ENCODE results near the gene NSL1.
A peak's percentile ranks its signal among the peaks of the same experiment; 100 is the strongest.

NSL1 gene

DNA sequence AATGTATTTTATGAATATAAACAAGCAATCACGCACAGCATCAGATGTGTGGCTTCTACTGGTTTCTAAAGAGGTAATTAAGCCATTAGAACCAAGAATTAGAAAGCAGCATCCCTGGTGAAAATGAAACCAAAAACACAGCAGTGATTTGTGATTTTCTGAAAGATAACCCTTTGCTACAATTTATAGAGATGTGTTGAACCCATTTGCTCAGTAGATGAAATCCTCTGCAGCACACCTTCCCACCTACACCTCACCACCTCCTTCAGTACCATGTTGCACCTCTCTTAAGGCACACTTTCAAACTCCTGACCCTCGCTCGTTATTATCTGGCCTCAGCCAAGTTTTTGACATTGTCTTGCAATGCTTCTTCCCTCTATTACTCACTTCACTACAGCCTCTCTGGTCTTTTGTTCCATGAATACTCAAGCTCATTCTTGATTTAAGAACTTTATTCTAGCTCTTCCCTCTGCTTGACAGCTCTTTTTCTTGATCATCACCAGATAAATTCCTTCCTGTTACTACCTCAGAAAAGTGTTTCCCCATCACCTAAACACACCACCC lies 38.6 kb downstream of the NSL1 start:
- Histone ChIP-seq H3K4me3 (ENCODE audit: low read length in 2 of 2) (peak overlapping the region in 1 of 2 donors; percentile 16), H3K9me3 (ENCODE audit: control insufficient read depth in 2 of 2, low read length in 2 of 2) (no peaks in the 10 kb centered on the region), H3K27ac (ENCODE audit: low read depth in 2 of 2, low read length in 2 of 2) (peak overlapping the region; percentile 4 to 21), H3K9ac (ENCODE audit: low read depth in 1 of 2, low read length in 2 of 2) (no peak overlapping the region), H3K36me3 (ENCODE audit: control insufficient read depth in 2 of 2, insufficient read depth in 2 of 2, low read length in 2 of 2) (no peaks in the 10 kb centered on the region), H3K4me1 (ENCODE audit: control insufficient read depth in 2 of 2, insufficient read depth in 2 of 2, low read length in 2 of 2) (no peaks in the 10 kb centered on the region), H3K27me3 (ENCODE audit: control insufficient read depth in 2 of 2, insufficient read depth in 2 of 2, low read length in 2 of 2) (no peaks in the 10 kb centered on the region)

DNA sequence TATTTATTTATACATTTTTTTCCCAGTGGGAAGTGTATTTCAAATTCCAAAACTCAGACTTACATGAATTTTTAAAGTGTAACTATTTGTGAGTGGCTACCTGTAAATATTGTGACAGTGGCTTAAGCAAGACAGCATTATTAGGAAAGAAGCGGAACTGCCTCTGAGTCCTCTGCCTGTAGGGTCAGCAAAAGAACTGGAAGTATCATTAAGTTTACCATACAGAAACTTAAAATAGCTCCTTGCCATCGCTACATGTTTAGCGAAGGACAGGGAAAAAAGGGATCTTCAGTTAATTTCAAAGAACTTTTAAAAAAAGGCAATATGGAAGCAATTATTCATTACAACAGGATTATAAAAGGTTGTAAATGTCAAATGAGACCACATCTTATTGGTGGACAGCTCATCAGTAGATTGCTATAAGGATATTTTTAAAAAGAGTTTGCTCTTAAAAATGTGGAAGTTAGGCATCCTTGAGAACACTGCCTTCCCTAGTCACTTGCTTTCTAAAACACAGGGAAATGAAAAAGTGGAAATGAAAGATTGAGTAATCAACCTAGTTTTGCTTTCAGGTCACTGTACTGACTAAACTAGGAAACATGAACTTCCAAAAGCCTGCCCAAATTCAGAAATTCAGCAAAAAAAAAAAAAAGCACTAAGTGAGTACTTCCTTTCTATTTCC lies 39.2 kb downstream of the NSL1 start:
- Histone ChIP-seq H3K4me1 (ENCODE audit: control insufficient read depth in 2 of 2, insufficient read depth in 2 of 2, low read length in 2 of 2) (no peaks in the 10 kb centered on the region), H3K4me3 (ENCODE audit: low read length in 2 of 2) (no peak overlapping the region), H3K27ac (ENCODE audit: low read depth in 2 of 2, low read length in 2 of 2) (peak overlapping the region; percentile 4 to 21), H3K27me3 (ENCODE audit: control insufficient read depth in 2 of 2, insufficient read depth in 2 of 2, low read length in 2 of 2) (no peaks in the 10 kb centered on the region), H3K9ac (ENCODE audit: low read depth in 1 of 2, low read length in 2 of 2) (no peak overlapping the region), H3K36me3 (ENCODE audit: control insufficient read depth in 2 of 2, insufficient read depth in 2 of 2, low read length in 2 of 2) (no peaks in the 10 kb centered on the region), H3K9me3 (ENCODE audit: control insufficient read depth in 2 of 2, low read length in 2 of 2) (no peaks in the 10 kb centered on the region)

DNA sequence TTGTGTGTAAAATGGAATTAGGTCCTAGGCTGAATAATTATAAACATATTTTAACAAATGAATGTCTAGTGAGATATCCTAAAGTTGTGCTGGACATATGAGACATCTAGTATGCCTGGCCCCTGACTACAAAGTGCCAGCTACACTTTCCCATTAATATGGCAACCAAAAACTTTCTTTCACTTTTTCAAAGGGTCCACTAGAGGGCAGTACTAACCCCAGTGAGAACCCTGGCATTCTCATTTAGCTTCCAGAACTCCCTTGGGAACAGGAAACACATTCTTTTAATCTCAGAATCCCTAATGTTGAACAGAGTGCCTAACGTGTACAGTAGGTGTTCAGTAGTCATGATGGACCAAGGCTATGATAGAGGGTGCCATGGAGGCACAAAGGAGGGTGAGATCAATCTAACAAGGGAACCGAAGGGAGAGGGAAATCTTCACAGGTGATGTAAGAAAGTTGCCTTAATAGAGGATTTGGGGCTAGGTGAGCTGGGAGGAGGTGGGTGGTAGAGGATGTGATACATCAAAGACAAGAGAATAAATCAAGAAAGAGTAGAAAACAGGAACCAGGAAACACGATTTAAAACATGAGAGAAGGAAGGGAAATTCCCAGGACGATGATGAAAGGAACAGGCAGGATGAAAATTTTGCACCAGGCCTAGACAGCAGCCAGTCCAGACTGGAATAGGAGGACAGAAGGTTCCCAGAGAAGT lies 41.6 kb downstream of the NSL1 start:
- Histone ChIP-seq H3K36me3 (ENCODE audit: control insufficient read depth in 2 of 2, insufficient read depth in 2 of 2, low read length in 2 of 2) (no peaks in the 10 kb centered on the region), H3K4me3 (ENCODE audit: low read length in 2 of 2) (no peak overlapping the region), H3K4me1 (ENCODE audit: control insufficient read depth in 2 of 2, insufficient read depth in 2 of 2, low read length in 2 of 2) (no peaks in the 10 kb centered on the region), H3K27me3 (ENCODE audit: control insufficient read depth in 2 of 2, insufficient read depth in 2 of 2, low read length in 2 of 2) (no peaks in the 10 kb centered on the region), H3K9ac (ENCODE audit: low read depth in 1 of 2, low read length in 2 of 2) (no peak overlapping the region), H3K27ac (ENCODE audit: low read depth in 2 of 2, low read length in 2 of 2) (no peak overlapping the region), H3K9me3 (ENCODE audit: control insufficient read depth in 2 of 2, low read length in 2 of 2) (no peaks in the 10 kb centered on the region)

DNA sequence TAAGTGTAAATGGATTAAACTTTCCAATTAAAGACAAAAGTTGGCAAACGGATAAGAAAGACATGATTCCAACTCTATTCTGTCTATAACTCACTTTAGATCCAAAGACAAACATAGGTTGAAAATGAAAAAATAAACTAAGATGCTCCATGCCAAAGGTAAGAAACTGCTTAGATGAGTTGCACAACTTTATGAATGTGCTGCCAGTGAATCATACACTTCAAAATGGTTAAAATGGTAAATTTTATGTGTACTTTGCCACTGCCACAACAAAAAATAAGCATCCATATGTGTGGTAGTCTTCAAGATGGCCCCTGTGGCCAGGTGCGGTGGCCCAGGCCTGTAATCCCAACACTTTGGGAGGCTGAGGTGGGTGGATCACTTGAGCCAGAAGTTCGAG lies 45.0 kb downstream of the NSL1 start:
- no peak overlapping the region for H3K4me3 ChIP-seq (ENCODE audit: low read length in 2 of 2)
- no peaks in the 10 kb centered on the region for H3K27me3 ChIP-seq (ENCODE audit: control insufficient read depth in 2 of 2, insufficient read depth in 2 of 2, low read length in 2 of 2)
- H3K9me3 ChIP-seq (ENCODE audit: control insufficient read depth in 2 of 2, low read length in 2 of 2), result no peaks in the 10 kb centered on the region
- no peaks in the 10 kb centered on the region for H3K4me1 ChIP-seq (ENCODE audit: control insufficient read depth in 2 of 2, insufficient read depth in 2 of 2, low read length in 2 of 2)
- no peaks in the 10 kb centered on the region for H3K36me3 ChIP-seq (ENCODE audit: control insufficient read depth in 2 of 2, insufficient read depth in 2 of 2, low read length in 2 of 2)
- no peak overlapping the region for H3K27ac ChIP-seq (ENCODE audit: low read depth in 2 of 2, low read length in 2 of 2)
- no peak overlapping the region for H3K9ac ChIP-seq (ENCODE audit: low read depth in 1 of 2, low read length in 2 of 2)

DNA sequence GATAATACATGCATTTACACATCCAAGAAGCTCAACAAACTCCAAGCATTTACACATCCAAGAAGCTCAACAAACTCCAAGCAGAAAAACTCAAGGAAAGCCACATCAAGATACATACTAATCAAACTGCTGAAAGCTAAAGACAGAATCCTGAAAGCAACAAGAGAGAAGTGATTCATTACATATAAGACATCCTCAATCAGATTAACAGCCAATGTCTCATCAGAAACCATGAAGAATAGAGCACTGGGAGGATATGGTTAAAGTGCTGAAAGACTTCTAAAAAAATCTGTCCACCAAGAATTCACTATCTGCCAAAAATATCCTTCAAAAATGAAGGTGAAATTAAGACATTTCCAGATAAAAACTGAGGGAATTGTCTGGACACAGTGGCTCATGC lies 46.3 kb downstream of the NSL1 start:
- Histone ChIP-seq H3K4me3 (ENCODE audit: low read length in 2 of 2) (no peak overlapping the region), H3K9ac (ENCODE audit: low read depth in 1 of 2, low read length in 2 of 2) (no peak overlapping the region), H3K27me3 (ENCODE audit: control insufficient read depth in 2 of 2, insufficient read depth in 2 of 2, low read length in 2 of 2) (no peaks in the 10 kb centered on the region), H3K27ac (ENCODE audit: low read depth in 2 of 2, low read length in 2 of 2) (no peak overlapping the region), H3K4me1 (ENCODE audit: control insufficient read depth in 2 of 2, insufficient read depth in 2 of 2, low read length in 2 of 2) (no peaks in the 10 kb centered on the region), H3K9me3 (ENCODE audit: control insufficient read depth in 2 of 2, low read length in 2 of 2) (no peaks in the 10 kb centered on the region), H3K36me3 (ENCODE audit: control insufficient read depth in 2 of 2, insufficient read depth in 2 of 2, low read length in 2 of 2) (no peaks in the 10 kb centered on the region)

DNA sequence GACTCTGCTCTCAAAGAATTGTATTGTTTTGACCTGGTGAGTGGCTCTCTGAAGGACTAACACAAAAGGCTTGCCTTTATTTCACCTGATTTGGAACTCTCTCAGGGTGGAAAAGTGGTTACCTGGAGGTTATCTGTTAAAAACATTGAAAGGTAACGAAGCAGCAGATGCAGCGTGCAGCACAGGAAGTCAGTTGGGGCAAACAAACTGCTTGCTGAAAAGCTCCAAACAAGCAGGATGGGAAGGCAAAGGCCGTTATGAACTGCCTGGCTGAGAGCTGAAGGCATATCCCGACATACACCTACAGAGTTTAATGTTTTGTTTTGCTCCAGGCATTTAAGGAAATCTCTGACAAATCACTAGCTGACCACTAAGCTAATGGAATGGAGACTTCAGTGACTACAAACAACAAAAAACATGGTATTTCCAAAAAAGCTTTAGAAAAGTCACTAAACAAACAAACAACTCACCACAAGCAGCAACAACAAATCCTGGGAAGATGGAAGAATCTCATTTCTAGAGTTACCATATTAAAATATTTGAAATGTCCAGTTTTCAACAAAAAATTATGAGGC lies 47.6 kb downstream of the NSL1 start:
- Histone ChIP-seq H3K4me1 (ENCODE audit: control insufficient read depth in 2 of 2, insufficient read depth in 2 of 2, low read length in 2 of 2) (no peaks in the 10 kb centered on the region), H3K36me3 (ENCODE audit: control insufficient read depth in 2 of 2, insufficient read depth in 2 of 2, low read length in 2 of 2) (no peaks in the 10 kb centered on the region), H3K9me3 (ENCODE audit: control insufficient read depth in 2 of 2, low read length in 2 of 2) (no peaks in the 10 kb centered on the region), H3K27me3 (ENCODE audit: control insufficient read depth in 2 of 2, insufficient read depth in 2 of 2, low read length in 2 of 2) (no peaks in the 10 kb centered on the region), H3K4me3 (ENCODE audit: low read length in 2 of 2) (no peak overlapping the region), H3K27ac (ENCODE audit: low read depth in 2 of 2, low read length in 2 of 2) (no peak overlapping the region), H3K9ac (ENCODE audit: low read depth in 1 of 2, low read length in 2 of 2) (no peak overlapping the region)

DNA sequence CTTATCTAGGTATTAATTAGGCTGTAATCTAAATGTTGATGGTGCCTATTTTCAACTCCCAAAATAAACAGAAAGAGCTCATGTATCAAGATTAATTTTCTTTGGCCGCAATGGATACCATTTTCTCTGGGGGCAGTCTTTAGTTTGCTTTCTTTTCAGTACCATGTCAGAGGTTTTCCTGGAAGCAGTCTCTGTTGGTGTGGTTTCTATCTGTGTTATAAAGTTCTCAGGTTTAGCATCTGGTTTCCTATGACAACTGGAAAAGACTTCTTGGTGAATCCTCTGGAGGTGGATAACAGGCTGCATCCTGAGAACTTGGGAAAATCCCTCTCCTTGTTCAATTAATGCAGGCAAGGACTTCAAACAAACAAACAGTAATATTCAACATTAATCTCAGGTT lies 53.2 kb downstream of the NSL1 start:
- Histone ChIP-seq H3K4me1 (ENCODE audit: control insufficient read depth in 2 of 2, insufficient read depth in 2 of 2, low read length in 2 of 2) (no peaks in the 10 kb centered on the region), H3K9ac (ENCODE audit: low read depth in 1 of 2, low read length in 2 of 2) (no peak overlapping the region), H3K27me3 (ENCODE audit: control insufficient read depth in 2 of 2, insufficient read depth in 2 of 2, low read length in 2 of 2) (no peaks in the 10 kb centered on the region), H3K36me3 (ENCODE audit: control insufficient read depth in 2 of 2, insufficient read depth in 2 of 2, low read length in 2 of 2) (no peaks in the 10 kb centered on the region), H3K9me3 (ENCODE audit: control insufficient read depth in 2 of 2, low read length in 2 of 2) (no peaks in the 10 kb centered on the region), H3K4me3 (ENCODE audit: low read length in 2 of 2) (no peak overlapping the region), H3K27ac (ENCODE audit: low read depth in 2 of 2, low read length in 2 of 2) (no peak overlapping the region)

DNA sequence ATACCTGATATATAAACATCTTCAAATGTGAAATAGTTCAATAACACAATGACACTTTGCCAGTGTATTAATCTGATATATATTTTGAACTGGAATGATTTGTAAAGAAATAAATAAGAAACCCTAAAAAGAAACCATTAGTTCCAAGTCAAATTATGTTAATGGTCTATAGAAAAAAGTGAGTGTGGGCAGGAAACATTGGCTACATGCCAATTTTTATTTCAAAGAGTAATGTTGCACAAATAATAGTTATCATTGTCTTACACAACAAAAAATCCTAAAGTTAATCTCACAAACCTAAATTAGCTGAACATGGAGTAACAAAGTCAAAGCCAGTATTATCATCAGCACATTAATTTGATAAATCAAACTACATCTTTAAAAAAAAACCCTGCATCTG lies 54.0 kb downstream of the NSL1 start:
- Histone ChIP-seq H3K9ac (ENCODE audit: low read depth in 1 of 2, low read length in 2 of 2) (no peak overlapping the region), H3K36me3 (ENCODE audit: control insufficient read depth in 2 of 2, insufficient read depth in 2 of 2, low read length in 2 of 2) (no peaks in the 10 kb centered on the region), H3K9me3 (ENCODE audit: control insufficient read depth in 2 of 2, low read length in 2 of 2) (no peaks in the 10 kb centered on the region), H3K4me1 (ENCODE audit: control insufficient read depth in 2 of 2, insufficient read depth in 2 of 2, low read length in 2 of 2) (no peaks in the 10 kb centered on the region), H3K27me3 (ENCODE audit: control insufficient read depth in 2 of 2, insufficient read depth in 2 of 2, low read length in 2 of 2) (no peaks in the 10 kb centered on the region), H3K4me3 (ENCODE audit: low read length in 2 of 2) (no peak overlapping the region), H3K27ac (ENCODE audit: low read depth in 2 of 2, low read length in 2 of 2) (no peak overlapping the region)

DNA sequence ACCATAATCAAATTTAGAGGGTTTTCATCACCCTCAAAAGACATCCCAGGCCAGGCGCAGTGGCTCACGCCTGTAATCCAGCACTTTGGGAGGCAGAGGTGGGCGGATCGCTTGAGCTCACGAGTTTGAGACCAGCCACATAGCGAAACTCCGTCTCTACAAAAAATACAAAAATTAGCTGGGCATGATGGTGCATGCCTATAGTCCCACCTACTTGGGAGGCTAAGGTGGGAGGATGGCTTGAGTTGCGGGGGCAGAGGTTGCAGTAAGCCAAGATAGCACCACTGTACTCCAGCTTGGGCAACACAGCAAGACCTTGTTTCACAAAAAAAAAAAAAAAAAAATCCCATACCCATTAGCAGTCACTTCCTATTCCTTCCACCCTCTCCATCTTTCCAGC lies 58.5 kb downstream of the NSL1 start:
- H3K9me3 ChIP-seq (ENCODE audit: control insufficient read depth in 2 of 2, low read length in 2 of 2), result no peaks in the 10 kb centered on the region
- H3K36me3 ChIP-seq (ENCODE audit: control insufficient read depth in 2 of 2, insufficient read depth in 2 of 2, low read length in 2 of 2), result peaks cover 0 to 2% of the 10 kb centered on the region in 2 donors
- peaks cover 0 to 3% of the 10 kb centered on the region in 2 donors for H3K4me1 ChIP-seq (ENCODE audit: control insufficient read depth in 2 of 2, insufficient read depth in 2 of 2, low read length in 2 of 2)
- no peak overlapping the region for H3K27ac ChIP-seq (ENCODE audit: low read depth in 2 of 2, low read length in 2 of 2)
- H3K4me3 ChIP-seq (ENCODE audit: low read length in 2 of 2), result no peak overlapping the region
- H3K27me3 ChIP-seq (ENCODE audit: control insufficient read depth in 2 of 2, insufficient read depth in 2 of 2, low read length in 2 of 2), result no peaks in the 10 kb centered on the region
- no peak overlapping the region for H3K9ac ChIP-seq (ENCODE audit: low read depth in 1 of 2, low read length in 2 of 2)

DNA sequence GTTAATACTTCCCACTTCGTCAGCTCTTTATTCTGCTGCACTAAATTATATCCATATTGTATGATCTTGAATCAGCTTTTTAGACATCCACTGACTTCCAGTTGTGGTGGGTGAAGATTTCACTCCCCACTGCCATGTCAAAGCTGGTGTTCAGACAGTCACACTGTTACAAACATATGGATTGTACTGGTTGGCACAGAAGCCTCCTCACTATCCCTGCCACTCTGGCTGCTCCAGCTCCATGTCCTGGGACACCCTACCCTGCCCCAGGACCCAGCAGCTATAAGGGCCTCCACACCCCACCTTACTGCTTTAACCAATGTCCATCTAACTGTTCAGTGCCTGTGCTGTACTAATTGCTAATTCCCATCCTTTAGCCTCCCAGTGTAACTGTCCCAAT lies 59.9 kb downstream of the NSL1 start:
- no peak overlapping the region for H3K4me3 ChIP-seq (ENCODE audit: low read length in 2 of 2)
- H3K9me3 ChIP-seq (ENCODE audit: control insufficient read depth in 2 of 2, low read length in 2 of 2), result no peaks in the 10 kb centered on the region
- H3K27ac ChIP-seq (ENCODE audit: low read depth in 2 of 2, low read length in 2 of 2), result no peak overlapping the region
- H3K27me3 ChIP-seq (ENCODE audit: control insufficient read depth in 2 of 2, insufficient read depth in 2 of 2, low read length in 2 of 2), result no peaks in the 10 kb centered on the region
- peaks cover 0 to 3% of the 10 kb centered on the region in 2 donors for H3K4me1 ChIP-seq (ENCODE audit: control insufficient read depth in 2 of 2, insufficient read depth in 2 of 2, low read length in 2 of 2)
- peaks cover 0 to 2% of the 10 kb centered on the region in 2 donors for H3K36me3 ChIP-seq (ENCODE audit: control insufficient read depth in 2 of 2, insufficient read depth in 2 of 2, low read length in 2 of 2)
- H3K9ac ChIP-seq (ENCODE audit: low read depth in 1 of 2, low read length in 2 of 2), result no peak overlapping the region

Measured in mucosa of rectum (tissue), 2 donors.